HepG2 (cell line): Measurements from ENCODE around the gene OPRL1. TPM values are rescaled to one million over a fixed set of nuclear protein-coding genes. Genes with fewer than 3 reads are reported as not detected.
A peak's percentile ranks its signal among the peaks of the same experiment; 100 is the strongest.

ENCODE experiments used
- CENPT ChIP-seq: sonication (generic); formaldehyde crosslinking; IDR thresholded peaks from 2 replicates; pipeline ENCODE4 v1.8.0; 2022; ENCODE audit warnings: low read depth, mild to moderate bottlenecking, moderate library complexity, missing genetic modification reagents
- EED ChIP-seq: sonication (generic); formaldehyde crosslinking; IDR thresholded peaks from 2 replicates; pipeline ENCODE4 v1.5.0; 2020; ENCODE audit warnings: mild to moderate bottlenecking, missing genetic modification reagents
- FLYWCH1 ChIP-seq: sonication (generic); formaldehyde crosslinking; IDR thresholded peaks from 2 replicates; pipeline ENCODE4 v1.8.1; 2023; ENCODE audit warnings: mild to moderate bottlenecking, missing genetic modification reagents
- GATAD2A ChIP-seq: IDR thresholded peaks from 2 replicates; pipeline ENCODE4 v1.6.1; 2016
- IRF2 ChIP-seq: IDR thresholded peaks from 2 replicates; pipeline ENCODE4 v1.6.1; 2018; ENCODE audit warnings: missing genetic modification reagents, missing compliant biosample characterization
- JDP2 ChIP-seq: sonication (generic); formaldehyde crosslinking; IDR thresholded peaks from 2 replicates; pipeline ENCODE4 v1.8.1; 2022; ENCODE audit warnings: missing genetic modification reagents, borderline replicate concordance
- KLF6 ChIP-seq: IDR thresholded peaks from 2 replicates; pipeline ENCODE4 v1.8.0; 2016; ENCODE audit warnings: missing biosample characterization, missing genetic modification reagents
- NPAS2 ChIP-seq: sonication (generic); formaldehyde crosslinking; IDR thresholded peaks from 2 replicates; pipeline ENCODE4 v1.8.0; 2022; ENCODE audit warnings: mild to moderate bottlenecking, missing genetic modification reagents, borderline replicate concordance
- SOX5 ChIP-seq: IDR thresholded peaks from 2 replicates; pipeline ENCODE4 v1.6.1; 2016; ENCODE audit warnings: borderline replicate concordance
- ZNF142 ChIP-seq: sonication (generic); formaldehyde crosslinking; IDR thresholded peaks from 2 replicates; pipeline ENCODE4 v1.4.0; 2020; ENCODE audit warnings: missing genetic modification reagents
- ZNF501 ChIP-seq: sonication (generic); formaldehyde crosslinking; IDR thresholded peaks from 2 replicates; pipeline ENCODE4 v1.5.1; 2020; ENCODE audit warnings: mild to moderate bottlenecking, moderate library complexity, missing genetic modification reagents
- ZSCAN12 ChIP-seq: sonication (generic); formaldehyde crosslinking; IDR thresholded peaks from 2 replicates; pipeline ENCODE4 v1.9.0; 2021; ENCODE audit warnings: mild to moderate bottlenecking, missing genetic modification reagents
- ZSCAN22 ChIP-seq: sonication (generic); formaldehyde crosslinking; IDR thresholded peaks from 2 replicates; pipeline ENCODE4 v1.4.0; 2020; ENCODE audit warnings: mild to moderate bottlenecking, missing genetic modification reagents
- polyA plus RNA-seq, 8 experiments: library from polyadenylated mRNA; depleted of rRNA in 3 of 8; stranded (reverse) in 7 of 8; unstranded in 1 of 8; fragments of >200 nt; fragmentation: Illumina TruSeq in 4 of 8; extraction: Trizol in 4 of 8; gene quantifications; 2 replicates each; pipeline versions ENCODE4 v1.2.1 to v1.2.3, GENCODE V29; 2011 to 2016; ENCODE audit warnings: low read depth in 4 of 8, missing spikeins in 1 of 8, mixed read lengths in 1 of 8; ENCODE audit not compliant: insufficient read depth in 1 of 8
- total RNA-seq, 5 experiments: library from RNA; depleted of rRNA; stranded (reverse); fragments of >200 nt; fragmentation: Illumina TruSeq; extraction: Trizol; gene quantifications; 2 replicates each; pipeline ENCODE4 v1.2.3, GENCODE V29; 2016; ENCODE audit warnings: low read depth in 1 of 5
- TF ChIP-seq, protein P1 (sequence below): sonication (generic); formaldehyde crosslinking; IDR thresholded peaks from 2 replicates; pipeline ENCODE4 v1.5.1; 2020; ENCODE audit warnings: missing genetic modification reagents, mild to moderate bottlenecking, borderline replicate concordance
- TF ChIP-seq, protein P2 (sequence below): sonication (generic); formaldehyde crosslinking; conservative IDR thresholded peaks from 2 replicates; pipeline ENCODE4 v1.8.0; 2022; ENCODE audit warnings: low read depth, missing genetic modification reagents
- TF ChIP-seq, protein P3 (sequence below): sonication (generic); formaldehyde crosslinking; IDR thresholded peaks from 2 replicates; pipeline ENCODE4 v1.9.0; 2021; ENCODE audit warnings: missing genetic modification reagents, borderline replicate concordance
- TF ChIP-seq, protein P4 (sequence below): sonication (generic); IDR thresholded peaks from 2 replicates; pipeline ENCODE4 v1.6.1; 2016; ENCODE audit warnings: low read depth, borderline replicate concordance

Gene OPRL1
- total and polyA plus RNA-seq, 2 of the 13 experiments (the other 11 are each of a cell fraction or from before 2014, with no cell fraction given) = 0.35 to 0.71 TPM

- TF ChIP-seq, protein P1, sequence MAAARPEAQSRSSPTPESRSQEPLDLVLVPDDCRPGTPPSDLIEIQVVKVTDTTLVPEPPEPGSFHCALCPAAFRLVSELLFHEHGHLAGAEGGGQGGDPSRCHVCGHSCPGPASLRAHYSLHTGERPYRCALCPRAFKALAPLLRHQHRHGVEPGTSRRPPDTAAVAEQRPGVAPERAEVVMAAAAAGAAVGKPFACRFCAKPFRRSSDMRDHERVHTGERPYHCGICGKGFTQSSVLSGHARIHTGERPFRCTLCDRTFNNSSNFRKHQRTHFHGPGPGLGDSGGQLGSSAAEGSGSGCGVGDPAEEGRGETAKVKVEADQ = no peak
- no peak for TF ChIP-seq KLF6
- TF ChIP-seq ZSCAN22 (CRISPR knock-in tag) = no peak
- no peak; the same call in 1 of the 2 replicates for TF ChIP-seq JDP2 (CRISPR knock-in tag)
- TF ChIP-seq, protein P2, sequence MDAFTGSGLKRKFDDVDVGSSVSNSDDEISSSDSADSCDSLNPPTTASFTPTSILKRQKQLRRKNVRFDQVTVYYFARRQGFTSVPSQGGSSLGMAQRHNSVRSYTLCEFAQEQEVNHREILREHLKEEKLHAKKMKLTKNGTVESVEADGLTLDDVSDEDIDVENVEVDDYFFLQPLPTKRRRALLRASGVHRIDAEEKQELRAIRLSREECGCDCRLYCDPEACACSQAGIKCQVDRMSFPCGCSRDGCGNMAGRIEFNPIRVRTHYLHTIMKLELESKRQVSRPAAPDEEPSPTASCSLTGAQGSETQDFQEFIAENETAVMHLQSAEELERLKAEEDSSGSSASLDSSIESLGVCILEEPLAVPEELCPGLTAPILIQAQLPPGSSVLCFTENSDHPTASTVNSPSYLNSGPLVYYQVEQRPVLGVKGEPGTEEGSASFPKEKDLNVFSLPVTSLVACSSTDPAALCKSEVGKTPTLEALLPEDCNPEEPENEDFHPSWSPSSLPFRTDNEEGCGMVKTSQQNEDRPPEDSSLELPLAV (CRISPR knock-in tag) = no peak
- 0 out of 2 replicates have a peak, but pooled peaks have one; percentile 31 for TF ChIP-seq CENPT
- TF ChIP-seq, protein P3, sequence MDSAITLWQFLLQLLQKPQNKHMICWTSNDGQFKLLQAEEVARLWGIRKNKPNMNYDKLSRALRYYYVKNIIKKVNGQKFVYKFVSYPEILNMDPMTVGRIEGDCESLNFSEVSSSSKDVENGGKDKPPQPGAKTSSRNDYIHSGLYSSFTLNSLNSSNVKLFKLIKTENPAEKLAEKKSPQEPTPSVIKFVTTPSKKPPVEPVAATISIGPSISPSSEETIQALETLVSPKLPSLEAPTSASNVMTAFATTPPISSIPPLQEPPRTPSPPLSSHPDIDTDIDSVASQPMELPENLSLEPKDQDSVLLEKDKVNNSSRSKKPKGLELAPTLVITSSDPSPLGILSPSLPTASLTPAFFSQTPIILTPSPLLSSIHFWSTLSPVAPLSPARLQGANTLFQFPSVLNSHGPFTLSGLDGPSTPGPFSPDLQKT (CRISPR knock-in tag) = no peak
- TF ChIP-seq FLYWCH1 (CRISPR knock-in tag) = no peak
- TF ChIP-seq, protein P4, sequence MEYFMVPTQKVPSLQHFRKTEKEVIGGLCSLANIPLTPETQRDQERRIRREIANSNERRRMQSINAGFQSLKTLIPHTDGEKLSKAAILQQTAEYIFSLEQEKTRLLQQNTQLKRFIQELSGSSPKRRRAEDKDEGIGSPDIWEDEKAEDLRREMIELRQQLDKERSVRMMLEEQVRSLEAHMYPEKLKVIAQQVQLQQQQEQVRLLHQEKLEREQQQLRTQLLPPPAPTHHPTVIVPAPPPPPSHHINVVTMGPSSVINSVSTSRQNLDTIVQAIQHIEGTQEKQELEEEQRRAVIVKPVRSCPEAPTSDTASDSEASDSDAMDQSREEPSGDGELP = peak; percentile 55; the same call in 1 of the 2 replicates
- no peak; the same call in 1 of the 2 replicates for TF ChIP-seq ZNF142 (CRISPR knock-in tag)
- TF ChIP-seq NPAS2 (CRISPR knock-in tag) = no peak
- TF ChIP-seq EED = peak; percentile 66; the same call in 1 of the 2 replicates
- peak; percentile 13; the same call in 1 of the 2 replicates for TF ChIP-seq SOX5
- TF ChIP-seq ZNF501 (CRISPR knock-in tag) = peak; percentile 94
- TF ChIP-seq GATAD2A (CRISPR knock-in tag) = no peak
- TF ChIP-seq IRF2 (CRISPR knock-in tag) = peak; percentile 27; the same call in 1 of the 2 replicates
- TF ChIP-seq ZSCAN12 (CRISPR knock-in tag) = no peak; the same call in 1 of the 2 replicates
Observed at GRCh38 chr20:64042054-64042781, 37.7 kb upstream of the OPRL1 start (continued).
